Measurements from ENCODE around the gene SHISA2. TPM values are rescaled to one million over a fixed set of nuclear protein-coding genes. Genes with fewer than 3 reads are reported as not detected.
A peak's percentile ranks its signal among the peaks of the same experiment; 100 is the strongest.

Gene SHISA2
- total RNA-seq, 1 experiment from 2014 or later, result 8.1 TPM

- H3K4me3 Mint-ChIP-seq, result no peak overlapping the region
- Histone ChIP-seq H3K27me3 (ENCODE audit: insufficient read depth, low read length) (no peaks in the 10 kb centered on the region), H3K18ac (ENCODE audit: insufficient read length, low read depth, low read length) (no peak overlapping the region), H2AFZ (ENCODE audit: low read length) (no peak overlapping the region), H2BK5ac (ENCODE audit: insufficient read length, low read length) (no peak overlapping the region), H3K27ac (ENCODE audit: insufficient read length, low read depth, low read length) (no peak overlapping the region), H3K23ac (ENCODE audit: insufficient read length, low read depth, low read length) (no peak overlapping the region), H4K20me1 (ENCODE audit: control insufficient read depth, insufficient read depth, insufficient read length) (no peaks in the 10 kb centered on the region), H3K4ac (ENCODE audit: low read depth, low read length) (no peak overlapping the region), H4K5ac (ENCODE audit: insufficient read length, low read depth, low read length) (no peak overlapping the region), H3K9ac (ENCODE audit: extremely low read depth, insufficient read length, low read length) (no peak overlapping the region), H2AK5ac (ENCODE audit: insufficient read length, low read length) (no peak overlapping the region), H3K56ac (ENCODE audit: insufficient read length, low read depth, low read length) (no peak overlapping the region), H3K4me2 (ENCODE audit: insufficient read depth, insufficient read length, low read length) (no peak overlapping the region), H3K9me3 (ENCODE audit: control insufficient read depth, low read depth, low read length) (no peaks in the 10 kb centered on the region), H3K79me2 (ENCODE audit: insufficient read depth, low read length) (no peaks in the 10 kb centered on the region), H3T11ph (ENCODE audit: low read length) (no peak overlapping the region), H4K8ac (replicated peaks; ENCODE audit: insufficient read length, low read depth, low read length) (no peak overlapping the region), H3K23me2 (ENCODE audit: insufficient read length, low read depth, low read length, poor library complexity, severe bottlenecking) (no peaks in the 10 kb centered on the region), H2BK120ac (ENCODE audit: low read depth, low read length, poor library complexity, severe bottlenecking) (no peak overlapping the region), H3K14ac (ENCODE audit: insufficient read depth, low read length) (no peak overlapping the region), H2BK20ac (ENCODE audit: low read depth, low read length, poor library complexity, severe bottlenecking) (no peak overlapping the region), H2BK12ac (ENCODE audit: insufficient read length, low read depth, low read length) (no peak overlapping the region), H2BK15ac (ENCODE audit: low read depth, low read length) (no peak overlapping the region), H3K4me1 (ENCODE audit: insufficient read depth, low read length) (no peaks in the 10 kb centered on the region), H3K79me1 (ENCODE audit: insufficient read depth, low read depth, low read length, poor library complexity, severe bottlenecking) (no peaks in the 10 kb centered on the region), H4K91ac (ENCODE audit: insufficient read length, low read depth, low read length) (no peak overlapping the region)
- peaks cover 2% of the 10 kb centered on the region; the same call in 1 of the 2 replicates for H3K27me3 Mint-ChIP-seq (ENCODE audit: low read depth)
- no peak for TF ChIP-seq CTCF (conservative IDR thresholded peaks at IDR 0.05)
- peaks cover 4 to 10% of the 10 kb centered on the region in 2 experiments; a peak in 4 of 5 replicates for H3K9me3 Mint-ChIP-seq
- WGBS (ENCODE audit: extremely low coverage, insufficient read length, low lambda C conversion rate), result no CpG with 5 or more reads among the region's 4 CpGs
- H3K36me3 Mint-ChIP-seq (ENCODE audit: insufficient read depth in 1 of 3, low read depth in 3 of 3), result peaks cover 9 to 11% (median 10%) of the 10 kb centered on the region in 3 experiments; a peak in 5 of 7 replicates
- DNase-seq, result no peak
- H3K4me1 Mint-ChIP-seq, result peaks cover 13 to 27% of the 10 kb centered on the region in 2 experiments
- peak overlapping the region in 1 of 3 experiments; percentile 55; a peak in 1 of 7 replicates for H3K27ac Mint-ChIP-seq
Measured at GRCh38 chr13:26036383-26036782, 15.4 kb downstream of the SHISA2 start.
